Muscle layer of duodenum (tissue), 2 donors: ENCODE measurements around the gene RSPH1.
A peak's percentile ranks its signal among the peaks of the same experiment; 100 is the strongest.
"Not testable (repeated sequence)": the region's sequence is repeated elsewhere in the genome, so short reads cannot be mapped to it uniquely, and the experiment has no call there.

Source experiments
- H3K27ac ChIP-seq: one replicate; pipeline ENCODE4 v1.7.0; 2013; ENCODE audit warnings: mild to moderate bottlenecking, low read length
- H3K27me3 ChIP-seq: one replicate; pipeline ENCODE4 v1.7.0; 2013; ENCODE audit warnings: low read depth, mild to moderate bottlenecking, control low read depth, low read length
- H3K36me3 ChIP-seq, 2 donors: one replicate each; pipeline ENCODE4 v1.7.0; 2013; ENCODE audit warnings: low read length in 2 of 2, control low read depth in 1 of 2, mild to moderate bottlenecking in 1 of 2; ENCODE audit not compliant: insufficient read depth in 2 of 2, control insufficient read depth in 1 of 2
- H3K4me1 ChIP-seq, 2 donors: one replicate each; pipeline ENCODE4 v1.7.0; 2013; ENCODE audit warnings: low read length in 2 of 2, mild to moderate bottlenecking in 2 of 2, control low read depth in 1 of 2, moderate library complexity in 1 of 2; ENCODE audit not compliant: insufficient read depth in 2 of 2, control insufficient read depth in 1 of 2
- H3K4me3 ChIP-seq, 2 donors: one replicate each; pipeline ENCODE4 v1.7.0; 2013; ENCODE audit warnings: low read length in 2 of 2, low read depth in 1 of 2, mild to moderate bottlenecking in 1 of 2
- H3K9me3 ChIP-seq, 2 donors: one replicate each; pipeline ENCODE4 v1.7.0; 2013; ENCODE audit warnings: low read length in 2 of 2, control low read depth in 1 of 2, mild to moderate bottlenecking in 1 of 2; ENCODE audit not compliant: control insufficient read depth in 1 of 2
- donor health status: healthy.

The RSPH1 gene

GRCh38 chr21:42469726-42470125 lies 26.3 kb downstream of the RSPH1 start:
- H3K27me3 ChIP-seq, H3K4me3 ChIP-seq, H3K27ac ChIP-seq, H3K9me3 ChIP-seq, H3K36me3 ChIP-seq: not testable (repeated sequence)
- peaks cover 0 to 20% of the 10 kb centered on the region in 2 donors for H3K4me1 ChIP-seq

GRCh38 chr21:42469272-42469671 lies 26.8 kb downstream of the RSPH1 start:
- peak overlapping the region; percentile 71 for H3K27ac ChIP-seq
- no peaks in the 10 kb centered on the region for H3K36me3 ChIP-seq
- no peak overlapping the region for H3K4me3 ChIP-seq
- no peaks in the 10 kb centered on the region for H3K9me3 ChIP-seq
- H3K4me1 ChIP-seq = peaks cover 0 to 20% of the 10 kb centered on the region in 2 donors
- no peaks in the 10 kb centered on the region for H3K27me3 ChIP-seq

GRCh38 chr21:42468491-42469131 lies 27.4 kb downstream of the RSPH1 start:
- Histone ChIP-seq H3K4me1 (peaks cover 0 to 20% of the 10 kb centered on the region in 2 donors), H3K4me3 (no peak overlapping the region), H3K27me3 (no peaks in the 10 kb centered on the region), H3K27ac (peak overlapping the region; percentile 71), H3K36me3 (no peaks in the 10 kb centered on the region), H3K9me3 (no peaks in the 10 kb centered on the region)

GRCh38 chr21:42467140-42467983 lies 28.7 kb downstream of the RSPH1 start:
- Histone ChIP-seq H3K27me3 (no peaks in the 10 kb centered on the region), H3K4me3 (no peak overlapping the region), H3K4me1 (peaks cover 0 to 20% of the 10 kb centered on the region in 2 donors), H3K9me3 (no peaks in the 10 kb centered on the region), H3K27ac (no peak overlapping the region), H3K36me3 (no peaks in the 10 kb centered on the region)

DNA sequence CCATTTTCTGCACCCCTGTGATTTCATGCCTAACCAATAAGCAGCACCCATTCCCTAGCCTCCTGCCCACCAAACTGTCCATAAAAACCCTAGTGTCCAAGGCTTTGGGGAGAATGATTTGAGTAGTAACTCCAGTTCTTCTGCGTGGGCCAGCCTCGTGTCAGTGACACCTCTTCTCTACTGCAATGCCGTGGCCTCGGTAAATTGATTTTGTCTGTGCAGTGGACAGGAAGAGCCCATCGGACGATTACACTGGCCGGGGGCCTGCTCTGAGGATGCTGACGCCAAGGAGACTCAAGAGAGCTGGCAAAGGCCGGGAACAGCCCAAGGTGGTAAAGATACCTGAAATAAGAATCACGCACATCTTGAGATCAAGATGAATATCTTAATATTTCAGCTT lies 29.3 kb downstream of the RSPH1 start:
- H3K27me3 ChIP-seq = no peaks in the 10 kb centered on the region
- H3K4me1 ChIP-seq = peaks cover 0 to 20% of the 10 kb centered on the region in 2 donors
- no peak overlapping the region for H3K27ac ChIP-seq
- no peaks in the 10 kb centered on the region for H3K36me3 ChIP-seq
- H3K9me3 ChIP-seq = no peaks in the 10 kb centered on the region
- H3K4me3 ChIP-seq = no peak overlapping the region

- Histone ChIP-seq H3K36me3 (no peaks in the 10 kb centered on the region), H3K9me3 (no peaks in the 10 kb centered on the region), H3K4me3 (no peak overlapping the region), H3K27me3 (no peaks in the 10 kb centered on the region), H3K4me1 (peaks cover 0 to 20% of the 10 kb centered on the region in 2 donors), H3K27ac (peak overlapping the region; percentile 73)
These were observed 30.3 kb downstream of the RSPH1 start for GRCh38 chr21:42465803-42466127.

DNA sequence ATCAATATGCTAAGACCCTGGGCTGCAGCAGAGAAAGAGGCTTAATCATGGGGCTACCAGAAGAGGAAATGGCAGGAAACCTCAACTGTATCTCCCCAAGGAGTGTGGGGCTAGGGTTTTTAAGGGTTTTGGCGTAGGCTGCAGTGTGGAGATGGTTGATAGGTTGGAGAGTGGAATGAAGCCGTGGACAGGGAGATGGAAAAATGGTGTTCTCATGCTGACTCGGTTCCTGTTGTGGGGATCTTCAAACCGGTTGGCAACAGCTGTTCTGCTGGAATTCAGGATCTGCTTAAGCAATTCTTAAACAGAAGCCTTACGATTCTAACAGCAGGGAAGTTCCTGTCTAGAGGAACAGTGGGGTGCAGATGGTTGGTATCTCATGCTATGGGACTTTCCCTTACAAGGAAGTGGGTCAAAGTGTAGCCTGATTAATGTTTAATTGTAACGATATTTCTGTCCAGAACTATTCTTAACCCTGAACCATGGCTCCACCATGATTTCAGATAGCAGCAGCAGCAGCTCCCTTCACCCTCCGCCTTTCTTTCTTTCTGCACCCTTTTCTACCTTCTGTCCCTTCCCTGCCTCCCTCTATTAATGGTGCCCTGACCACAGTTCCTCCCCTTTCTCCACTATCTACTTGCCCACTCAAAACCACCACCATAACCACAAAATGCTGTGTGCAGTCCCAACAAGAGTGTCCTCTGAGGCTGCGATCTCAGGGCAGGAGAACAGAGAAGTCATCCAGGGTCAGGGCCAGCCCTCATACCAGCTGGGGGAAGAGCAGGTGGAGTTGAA lies 30.8 kb downstream of the RSPH1 start:
- Histone ChIP-seq H3K27ac (peak overlapping the region; percentile 73), H3K4me3 (no peak overlapping the region), H3K4me1 (peaks cover 0 to 20% of the 10 kb centered on the region in 2 donors)

GRCh38 chr21:42463861-42464515 lies 32.0 kb downstream of the RSPH1 start:
- Histone ChIP-seq H3K9me3 (no peaks in the 10 kb centered on the region), H3K27ac (peak overlapping the region; percentile 66), H3K27me3 (no peaks in the 10 kb centered on the region), H3K4me1 (peaks cover 0 to 20% of the 10 kb centered on the region in 2 donors), H3K4me3 (no peak overlapping the region), H3K36me3 (no peaks in the 10 kb centered on the region)

More for the DNA sequence above, 30.8 kb downstream of the RSPH1 start:
- Histone ChIP-seq H3K27me3 (no peaks in the 10 kb centered on the region), H3K9me3 (no peaks in the 10 kb centered on the region), H3K36me3 (no peaks in the 10 kb centered on the region)

- Histone ChIP-seq H3K9me3 (no peaks in the 10 kb centered on the region), H3K36me3 (no peaks in the 10 kb centered on the region), H3K27me3 (no peaks in the 10 kb centered on the region), H3K27ac (peak overlapping the region; percentile 72), H3K4me3 (no peak overlapping the region), H3K4me1 (peaks cover 0 to 16% of the 10 kb centered on the region in 2 donors)
These were observed 33.8 kb downstream of the RSPH1 start for GRCh38 chr21:42461881-42462877.

DNA sequence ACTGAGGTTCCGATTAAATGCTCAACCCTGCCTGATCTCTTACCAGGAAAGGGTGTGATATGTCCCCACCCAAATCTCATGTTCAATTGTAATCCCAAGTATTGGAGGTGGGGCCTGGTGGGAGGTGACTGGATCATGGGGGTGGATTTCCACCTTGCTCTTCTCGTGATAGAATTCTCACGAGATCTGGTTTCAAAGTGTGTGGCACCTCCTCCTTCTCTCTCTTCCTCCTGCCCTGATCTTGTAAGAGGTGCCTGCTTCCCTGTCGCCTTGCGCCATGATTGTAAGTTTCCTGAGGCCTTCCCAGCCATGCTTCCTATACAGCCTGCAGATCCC lies 34.9 kb downstream of the RSPH1 start:
- no peaks in the 10 kb centered on the region for H3K27me3 ChIP-seq
- H3K27ac ChIP-seq = peak overlapping the region; percentile 72
- H3K4me1 ChIP-seq = peaks cover 0 to 11% of the 10 kb centered on the region in 2 donors
- H3K36me3 ChIP-seq = no peaks in the 10 kb centered on the region
- H3K9me3 ChIP-seq = no peaks in the 10 kb centered on the region
- H3K4me3 ChIP-seq = no peak overlapping the region
